Pons (tissue), 1 donor: Measurements from ENCODE around the gene BSN.
"Not testable (repeated sequence)": the region's sequence is repeated elsewhere in the genome, so short reads cannot be mapped to it uniquely, and the experiment has no call there.

ENCODE experiments used
- DNase-seq: peaks from one replicate; pipeline ENCODE4 v3.0.0-alpha.2; 2016; ENCODE audit warnings: low spot score

The BSN gene

GRCh38 chr3:49534581-49535441 lies 19.5 kb upstream of the BSN start:
- DNase-seq = peak; percentile 39

GRCh38 chr3:49535971-49536874 lies 18.1 kb upstream of the BSN start:
- DNase-seq = no peak

GRCh38 chr3:49536875-49537533 lies 17.3 kb upstream of the BSN start:
- no peak for DNase-seq

GRCh38 chr3:49539659-49540560 lies 14.4 kb upstream of the BSN start:
- peak; percentile 86 for DNase-seq

- DNase-seq = no peak
These were observed 2.2 kb upstream of the BSN start for GRCh38 chr3:49552087-49552486.

- no peak for DNase-seq
These were observed 969 bp upstream of the BSN start for GRCh38 chr3:49553324-49553691.

- peak; percentile 15 for DNase-seq
These were observed 472 bp downstream of the BSN start for GRCh38 chr3:49554633-49555265.

- no peak for DNase-seq
These were observed 2.4 kb downstream of the BSN start for GRCh38 chr3:49556500-49557275.

- DNase-seq = no peak
These were observed 8.8 kb downstream of the BSN start for GRCh38 chr3:49563040-49563578.

- DNase-seq = no peak
These were observed 9.5 kb downstream of the BSN start for GRCh38 chr3:49563766-49564165.

GRCh38 chr3:49566312-49566711 lies 12.0 kb downstream of the BSN start:
- no peak for DNase-seq

- DNase-seq = no peak
These were observed 13.1 kb downstream of the BSN start for GRCh38 chr3:49567406-49567805.

GRCh38 chr3:49568965-49569364 lies 14.7 kb downstream of the BSN start:
- DNase-seq = no peak

- DNase-seq = no peak
These were observed 15.9 kb downstream of the BSN start for GRCh38 chr3:49570028-49570654.

GRCh38 chr3:49582177-49582576 lies 27.9 kb downstream of the BSN start:
- no peak for DNase-seq

- DNase-seq = not testable (repeated sequence)
These were observed 31.0 kb downstream of the BSN start for GRCh38 chr3:49585261-49585755.

- no peak for DNase-seq
These were observed 37.3 kb downstream of the BSN start for GRCh38 chr3:49591615-49592014.

GRCh38 chr3:49593041-49593440 lies 38.8 kb downstream of the BSN start:
- DNase-seq = no peak

- DNase-seq = no peak
These were observed 46.5 kb downstream of the BSN start for GRCh38 chr3:49600781-49601180.
